ENCODE results near the gene OR51V1.

DNA sequence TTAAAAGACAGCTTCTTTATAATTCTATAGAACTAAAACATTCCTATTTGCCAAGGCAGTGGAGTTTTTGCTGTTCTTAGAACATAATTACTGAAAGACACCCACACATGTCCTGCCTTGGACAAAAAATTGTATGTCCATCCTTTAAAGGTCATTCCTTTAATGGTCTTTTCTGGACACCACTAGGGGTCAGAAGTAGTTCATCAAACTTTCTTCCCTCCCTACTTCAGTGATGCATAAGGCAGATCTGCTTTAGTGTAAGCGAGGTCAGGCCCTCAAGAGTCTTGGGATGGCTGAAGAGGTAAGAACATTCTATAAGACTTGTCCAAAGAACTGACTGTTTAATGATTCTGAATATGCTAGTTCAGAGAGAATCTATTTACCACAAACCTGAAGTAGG lies 4.3 kb upstream of the OR51V1 start:
- TF ChIP-seq, protein P1, sequence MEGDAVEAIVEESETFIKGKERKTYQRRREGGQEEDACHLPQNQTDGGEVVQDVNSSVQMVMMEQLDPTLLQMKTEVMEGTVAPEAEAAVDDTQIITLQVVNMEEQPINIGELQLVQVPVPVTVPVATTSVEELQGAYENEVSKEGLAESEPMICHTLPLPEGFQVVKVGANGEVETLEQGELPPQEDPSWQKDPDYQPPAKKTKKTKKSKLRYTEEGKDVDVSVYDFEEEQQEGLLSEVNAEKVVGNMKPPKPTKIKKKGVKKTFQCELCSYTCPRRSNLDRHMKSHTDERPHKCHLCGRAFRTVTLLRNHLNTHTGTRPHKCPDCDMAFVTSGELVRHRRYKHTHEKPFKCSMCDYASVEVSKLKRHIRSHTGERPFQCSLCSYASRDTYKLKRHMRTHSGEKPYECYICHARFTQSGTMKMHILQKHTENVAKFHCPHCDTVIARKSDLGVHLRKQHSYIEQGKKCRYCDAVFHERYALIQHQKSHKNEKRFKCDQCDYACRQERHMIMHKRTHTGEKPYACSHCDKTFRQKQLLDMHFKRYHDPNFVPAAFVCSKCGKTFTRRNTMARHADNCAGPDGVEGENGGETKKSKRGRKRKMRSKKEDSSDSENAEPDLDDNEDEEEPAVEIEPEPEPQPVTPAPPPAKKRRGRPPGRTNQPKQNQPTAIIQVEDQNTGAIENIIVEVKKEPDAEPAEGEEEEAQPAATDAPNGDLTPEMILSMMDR (IDR thresholded peaks at IDR 0.05) = peak in 1 of 6 experiments; percentile 16
- no peak for TF ChIP-seq POLR2A (IDR thresholded peaks at IDR 0.05)
